Mesenteric fat pad (tissue), 1 donor: ENCODE results near the gene SMAD3. TPM values are rescaled to one million over a fixed set of nuclear protein-coding genes. Genes with fewer than 3 reads are reported as not detected.
A peak's percentile ranks its signal among the peaks of the same experiment; 100 is the strongest.

ENCODE experiments used
- DNase-seq: peaks from one replicate; pipeline ENCODE4 v3.0.0-alpha.2; 2020; ENCODE audit warnings: low spot score
- total RNA-seq: library from RNA; stranded (reverse); fragmentation: NEBNext Ultra II Directional; extraction: Animal tissue kit (Norgen Biotek cat#: 25700); gene quantifications from one replicate; pipeline ENCODE4 v1.2.1, GENCODE V29; 2021
- donor health status: DM: yes; HTN: yes; CAD: no.

Gene SMAD3
- total RNA-seq, 1 donor from 2014 or later = 71.9 TPM

DNA sequence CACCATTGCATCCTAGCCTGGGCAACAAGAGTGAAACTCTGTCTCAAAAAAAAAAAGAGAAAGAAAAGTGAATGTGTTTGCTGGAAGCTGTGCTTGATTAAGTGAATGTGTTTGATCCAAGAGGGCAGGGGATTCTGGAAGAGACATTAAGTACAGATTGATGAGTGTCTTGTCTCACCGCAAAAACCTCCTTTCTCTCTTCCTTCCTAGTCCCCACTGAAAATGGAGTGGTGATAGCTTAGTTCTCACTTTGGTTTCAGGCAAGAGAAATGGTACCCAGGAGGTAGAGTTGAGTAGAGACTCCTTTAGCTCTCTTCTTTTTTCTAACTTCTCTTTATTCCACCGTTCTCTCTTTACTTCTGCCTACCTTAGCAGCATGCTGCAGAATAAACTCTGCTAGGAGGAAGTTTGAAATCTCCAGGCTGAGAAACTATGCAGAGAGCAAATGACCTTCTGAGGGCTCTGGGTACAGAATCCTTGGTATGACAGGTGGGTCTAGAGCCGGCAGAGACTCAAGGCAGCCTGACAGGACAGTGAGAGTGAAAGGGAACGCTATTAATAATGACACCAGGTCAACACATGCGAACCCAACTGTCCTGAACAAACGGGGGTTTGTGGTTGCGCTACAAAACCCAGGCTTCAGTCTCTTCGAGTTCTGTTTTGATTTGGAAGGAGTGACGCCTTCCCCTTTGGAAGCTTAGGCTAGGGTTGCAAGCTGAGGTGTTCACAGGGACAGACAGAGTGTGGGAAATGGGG lies 74.9 kb downstream of the SMAD3 start:
- DNase-seq = peak; percentile 43

GRCh38 chr15:67142092-67142766 lies 76.8 kb downstream of the SMAD3 start:
- DNase-seq = no peak

DNA sequence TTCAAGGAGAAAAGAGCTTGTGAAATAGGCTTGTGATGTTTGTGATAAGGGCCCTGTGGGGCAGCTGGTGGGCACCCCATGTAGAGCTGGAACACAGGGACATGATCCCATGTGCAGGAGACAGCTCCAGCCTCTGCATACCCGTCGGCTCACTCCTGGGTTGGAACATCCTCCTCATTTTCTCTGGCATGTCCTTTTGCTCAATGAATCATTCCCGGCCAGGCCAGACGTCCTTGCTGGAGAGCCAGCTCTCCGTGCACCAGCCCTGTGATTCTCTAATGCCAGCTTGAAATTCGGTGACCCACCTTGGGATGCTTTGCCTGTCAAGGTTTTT lies 77.3 kb downstream of the SMAD3 start:
- DNase-seq = peak; percentile 72

- peak; percentile 57 for DNase-seq
Observed at GRCh38 chr15:67143646-67144045, 78.2 kb downstream of the SMAD3 start.

DNA sequence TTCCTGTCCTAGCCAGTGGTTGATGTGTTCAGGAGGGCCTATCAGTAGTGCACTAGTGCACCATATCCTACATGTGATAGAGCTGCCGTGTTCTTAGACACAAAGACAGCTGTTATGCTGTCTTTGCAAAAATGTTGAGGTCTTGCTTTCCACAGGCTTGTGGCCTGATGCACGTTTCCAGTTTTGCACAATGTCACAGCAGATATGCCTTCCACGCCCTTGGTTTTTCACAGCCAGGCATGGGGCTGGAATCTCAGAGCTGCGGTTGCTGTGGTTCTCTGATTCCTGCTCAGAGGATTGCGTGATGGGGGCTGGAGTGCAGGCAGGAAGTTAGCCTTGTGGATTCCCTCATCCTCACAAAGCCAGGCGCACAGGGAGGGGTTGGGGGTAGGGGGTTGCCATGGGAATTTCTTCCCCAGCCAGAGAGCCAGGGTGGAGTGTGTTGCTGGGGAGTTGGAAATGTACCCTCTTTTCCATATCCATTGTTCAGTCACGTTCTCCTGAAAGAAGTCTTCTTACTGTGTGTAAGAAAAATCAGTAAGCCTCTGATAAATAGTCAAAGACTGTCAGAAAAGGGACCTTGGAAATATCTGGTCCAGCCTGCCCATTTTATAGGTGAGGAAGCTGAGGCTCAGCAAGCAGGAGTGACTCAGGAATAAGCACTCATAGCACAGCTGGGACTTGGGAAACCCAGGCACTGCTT lies 79.4 kb downstream of the SMAD3 start:
- DNase-seq = peak; percentile 81

DNA sequence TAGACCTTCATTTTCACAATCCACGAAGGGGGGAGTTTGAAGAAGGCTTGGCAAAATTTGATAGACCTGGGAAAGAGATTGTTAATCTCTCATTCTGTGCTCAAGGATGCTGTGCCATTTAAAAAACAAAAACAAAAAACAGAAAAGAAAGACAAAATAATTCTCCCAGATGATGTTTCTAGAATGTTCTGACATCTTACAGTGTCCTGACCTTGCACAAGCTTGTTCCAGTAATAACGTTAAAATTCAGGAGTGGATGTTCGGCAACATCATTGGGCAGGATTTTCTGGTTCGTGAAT lies 79.9 kb downstream of the SMAD3 start:
- DNase-seq = no peak

DNA sequence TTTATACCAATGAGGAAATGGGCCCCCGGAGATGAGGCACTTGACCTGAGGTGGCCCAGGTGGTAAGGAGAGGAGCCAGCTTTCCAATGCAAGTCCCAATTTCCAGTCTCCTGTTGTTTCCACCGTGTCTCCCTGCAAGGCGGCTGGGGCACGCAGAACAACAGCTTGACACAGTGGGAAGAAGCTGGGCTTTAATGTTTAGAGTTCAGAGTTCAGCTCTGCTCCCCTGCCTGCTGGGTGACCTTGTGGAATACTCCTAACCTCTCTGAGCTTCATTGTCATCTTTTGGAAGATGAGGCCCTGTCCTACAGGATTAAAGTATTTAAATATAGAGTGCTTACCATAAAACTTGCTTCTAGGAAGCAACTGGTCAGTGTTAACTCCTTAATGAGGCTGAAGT lies 80.3 kb downstream of the SMAD3 start:
- peak; percentile 82 for DNase-seq

GRCh38 chr15:67146234-67146633 lies 80.8 kb downstream of the SMAD3 start:
- peak; percentile 87 for DNase-seq

GRCh38 chr15:67146875-67147381 lies 81.5 kb downstream of the SMAD3 start:
- DNase-seq = peak; percentile 88

- peak; percentile 37 for DNase-seq
Observed at GRCh38 chr15:67147396-67147949, 82.1 kb downstream of the SMAD3 start.

DNA sequence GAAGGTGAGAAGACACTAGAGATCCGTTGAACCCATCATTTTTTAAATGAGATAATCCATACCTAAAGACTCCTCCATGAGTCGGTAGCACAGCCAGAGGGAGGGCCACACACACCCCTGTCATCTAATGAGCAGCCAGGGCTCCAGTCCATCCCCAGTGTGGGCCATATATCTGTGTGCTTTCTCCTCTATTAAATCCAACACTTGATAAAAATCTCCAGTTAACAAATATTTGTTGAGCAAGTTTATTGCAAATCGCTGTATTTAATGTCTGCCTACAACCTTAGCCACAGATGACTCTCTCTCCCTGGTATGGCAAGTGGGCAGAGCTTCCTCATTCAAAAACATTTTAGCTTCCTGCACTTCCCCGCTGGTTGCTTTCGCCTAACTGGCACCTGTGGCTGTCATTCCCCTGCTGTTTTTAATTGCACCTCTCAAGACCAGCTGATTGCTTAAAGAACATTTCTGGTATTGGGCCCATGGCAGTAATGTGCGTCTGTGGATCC lies 82.8 kb downstream of the SMAD3 start:
- peak; percentile 49 for DNase-seq

DNA sequence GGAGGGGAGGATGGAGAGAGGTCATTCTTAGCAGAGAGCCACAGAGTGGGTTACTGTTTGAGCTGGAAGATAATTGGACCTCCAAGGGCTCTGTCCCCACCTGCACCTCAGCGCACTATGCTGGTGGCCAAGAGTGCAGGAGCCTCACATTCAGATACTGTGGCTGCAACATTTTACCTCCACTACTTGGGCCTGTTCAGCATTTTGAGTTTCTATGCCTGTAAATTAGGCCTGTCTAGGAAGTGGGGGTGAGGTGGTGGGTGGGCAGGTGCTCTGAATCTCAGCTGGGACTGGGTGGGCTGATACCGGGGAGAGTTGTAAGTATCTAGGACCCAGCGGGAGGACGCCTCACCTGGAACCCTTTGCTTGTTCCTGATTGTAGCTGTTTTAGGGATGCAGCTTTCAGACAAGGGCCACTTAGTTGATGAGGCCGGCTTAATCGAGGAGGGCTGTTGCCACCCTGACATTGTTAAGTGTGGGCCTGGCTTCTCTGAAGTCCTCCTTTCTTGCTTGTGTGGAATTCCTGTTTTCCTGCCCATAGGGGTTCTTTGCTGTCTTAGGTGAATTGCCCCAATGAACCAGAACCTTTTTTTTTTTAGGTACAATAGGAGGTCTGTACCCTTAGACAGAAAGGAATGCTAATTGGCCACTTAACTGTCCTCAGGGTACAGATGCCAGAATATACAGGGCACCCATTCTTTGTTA lies 83.8 kb downstream of the SMAD3 start:
- DNase-seq = peak; percentile 55

DNA sequence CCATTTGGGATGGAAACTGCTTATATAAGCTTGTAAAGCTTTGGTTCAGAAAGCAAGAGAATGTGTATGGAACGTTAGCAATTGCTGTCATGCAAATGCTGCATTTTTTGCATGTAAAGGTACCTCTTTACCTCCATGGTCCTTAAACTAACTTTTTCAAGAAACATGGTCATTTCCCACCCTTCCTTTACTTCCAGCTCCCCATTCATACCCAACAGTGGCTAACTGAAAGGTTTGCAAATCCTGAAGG lies 84.3 kb downstream of the SMAD3 start:
- DNase-seq = no peak

- DNase-seq = peak; percentile 88
Observed at GRCh38 chr15:67150023-67150860, 84.8 kb downstream of the SMAD3 start.

DNA sequence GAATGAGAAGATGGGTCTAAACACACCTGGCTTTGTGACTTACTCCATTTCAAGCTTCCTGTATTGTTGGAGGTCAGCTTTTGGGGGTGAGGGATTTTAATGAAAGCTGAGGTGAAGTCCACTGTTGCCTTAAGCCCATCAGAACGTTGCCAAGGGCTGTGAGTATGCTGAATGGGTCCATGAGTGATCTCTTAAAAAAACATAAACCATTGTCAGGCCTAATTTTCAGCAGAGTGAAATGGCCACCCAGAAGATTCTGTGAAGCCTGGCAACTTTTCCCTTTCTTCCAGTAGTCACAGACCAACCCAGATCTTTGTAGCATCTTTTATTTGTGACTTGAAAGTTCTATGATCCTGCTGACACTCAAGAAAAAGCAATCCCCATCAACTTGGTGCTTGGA lies 87.0 kb downstream of the SMAD3 start:
- no peak for DNase-seq

DNA sequence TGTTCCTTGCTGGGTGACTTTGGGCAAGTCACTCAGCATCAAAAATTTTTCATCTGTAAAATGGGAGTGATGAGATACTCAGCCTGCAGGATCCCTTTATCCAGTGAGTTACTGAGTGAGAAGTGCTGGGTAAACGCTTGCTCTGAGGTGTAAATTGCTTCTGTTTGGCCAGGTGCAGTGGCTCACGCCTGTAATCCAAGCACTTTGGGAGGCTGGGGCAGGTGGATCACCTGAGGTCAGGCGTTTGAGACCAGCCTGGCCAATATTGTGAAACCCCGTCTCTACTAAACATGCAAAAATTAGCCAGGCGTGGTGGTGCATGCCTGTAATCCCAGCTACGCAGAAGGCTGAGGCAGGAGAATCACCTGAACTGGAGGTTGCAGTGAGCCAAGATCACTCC lies 87.6 kb downstream of the SMAD3 start:
- peak; percentile 69 for DNase-seq

- no peak for DNase-seq
Observed at GRCh38 chr15:67154249-67154648, 88.8 kb downstream of the SMAD3 start.

- DNase-seq = no peak
Observed at GRCh38 chr15:67156426-67156825, 91.0 kb downstream of the SMAD3 start.

GRCh38 chr15:67156834-67157233 lies 91.4 kb downstream of the SMAD3 start:
- DNase-seq = peak; percentile 20

DNA sequence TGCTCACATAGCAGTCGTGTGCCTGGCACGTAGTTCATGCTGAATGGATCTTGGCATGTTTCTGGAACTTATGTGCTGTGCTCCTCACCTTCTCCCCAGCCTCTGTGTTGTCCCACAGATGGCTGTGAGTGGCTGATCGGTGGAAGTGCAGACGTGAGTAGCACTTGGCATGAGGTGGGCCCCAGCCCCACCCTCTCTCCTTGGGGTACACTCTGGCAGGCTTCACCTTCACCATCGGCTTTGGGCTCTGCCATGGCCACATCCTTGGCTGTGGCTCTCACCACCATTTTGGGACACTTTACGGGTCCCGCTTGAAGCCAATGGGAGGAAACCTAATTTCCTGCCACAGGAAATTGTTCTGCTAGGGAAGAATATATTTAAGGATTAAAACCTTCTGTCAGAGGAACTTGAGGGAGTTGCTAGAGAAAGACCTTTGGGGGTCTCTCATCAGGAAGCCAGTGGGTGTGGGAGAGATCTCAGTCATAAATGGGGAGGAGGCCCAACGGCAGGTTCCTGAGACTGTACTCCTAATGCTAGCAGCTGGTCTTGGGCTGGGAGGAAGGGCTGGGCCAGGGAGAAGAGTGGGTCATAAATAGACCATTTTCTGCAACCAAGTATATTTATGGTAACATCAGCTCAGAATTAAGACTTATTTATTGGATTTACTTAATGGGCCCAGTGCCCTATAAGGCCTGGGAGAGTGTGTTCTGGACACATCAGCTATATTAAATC lies 92.3 kb downstream of the SMAD3 start:
- DNase-seq = peak; percentile 65
